NB4 (cell line): ENCODE data around the gene TAF11L8.
"Not testable (repeated sequence)": the region's sequence is repeated elsewhere in the genome, so short reads cannot be mapped to it uniquely, and the experiment has no call there.

Source experiments
- DNase-seq: peaks from one replicate; pipeline ENCODE4 v3.0.0; 2010; ENCODE audit warnings: low read depth
- H3K4me3 ChIP-seq: one replicate; pipeline ENCODE4 v1.5.1; 2011; ENCODE audit warnings: mild to moderate bottlenecking, low read depth, low read length, moderate library complexity
- MYC ChIP-seq: IDR thresholded peaks from 2 replicates; pipeline ENCODE4 v1.6.1; 2011; ENCODE audit warnings: low read depth, low read length
- POLR2A ChIP-seq: IDR thresholded peaks from 2 replicates; pipeline ENCODE4 v1.6.1; 2011; ENCODE audit warnings: mild to moderate bottlenecking; ENCODE audit not compliant: insufficient read length; ENCODE audit errors: extremely low read depth
- TF ChIP-seq, protein P1 (sequence below): IDR thresholded peaks from 2 replicates; pipeline ENCODE4 v1.6.1; 2011; ENCODE audit warnings: low read depth, low read length
- TF ChIP-seq, protein P2 (sequence below): IDR thresholded peaks from one replicate; pipeline ENCODE4 v1.5.1; 2012; ENCODE audit warnings: low read depth, low read length

The TAF11L8 gene

DNA sequence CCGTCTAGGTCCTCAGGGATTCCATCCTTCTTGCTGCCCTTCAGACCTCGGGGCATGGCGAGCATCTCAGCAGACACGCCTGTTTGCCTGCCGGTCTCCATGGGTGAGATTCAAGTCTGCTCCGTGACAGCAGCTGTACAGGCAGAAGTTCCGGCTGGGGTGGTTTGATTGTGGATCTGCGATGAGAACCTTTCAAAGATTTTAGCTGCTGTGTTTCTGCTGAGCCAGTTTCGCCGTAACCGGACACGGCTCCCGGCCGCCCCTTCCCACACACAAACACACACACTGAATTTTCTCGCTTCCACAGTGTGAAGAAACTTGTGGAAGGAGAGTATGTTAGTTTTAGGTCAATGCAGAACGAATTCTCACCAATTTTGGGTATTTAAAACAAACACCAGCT, at the start of gene TAF11L8:
TSS of gene TAF11L8 (minus strand) at position 101 of the 400 bp plus-strand sequence.
- not testable (repeated sequence) for DNase-seq, H3K4me3 ChIP-seq

- DNase-seq: no peak
- no peak within 1 kb of the TSS for H3K4me3 ChIP-seq
- TF ChIP-seq, protein P1, sequence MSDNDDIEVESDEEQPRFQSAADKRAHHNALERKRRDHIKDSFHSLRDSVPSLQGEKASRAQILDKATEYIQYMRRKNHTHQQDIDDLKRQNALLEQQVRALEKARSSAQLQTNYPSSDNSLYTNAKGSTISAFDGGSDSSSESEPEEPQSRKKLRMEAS: no peak
- TF ChIP-seq, protein P2, sequence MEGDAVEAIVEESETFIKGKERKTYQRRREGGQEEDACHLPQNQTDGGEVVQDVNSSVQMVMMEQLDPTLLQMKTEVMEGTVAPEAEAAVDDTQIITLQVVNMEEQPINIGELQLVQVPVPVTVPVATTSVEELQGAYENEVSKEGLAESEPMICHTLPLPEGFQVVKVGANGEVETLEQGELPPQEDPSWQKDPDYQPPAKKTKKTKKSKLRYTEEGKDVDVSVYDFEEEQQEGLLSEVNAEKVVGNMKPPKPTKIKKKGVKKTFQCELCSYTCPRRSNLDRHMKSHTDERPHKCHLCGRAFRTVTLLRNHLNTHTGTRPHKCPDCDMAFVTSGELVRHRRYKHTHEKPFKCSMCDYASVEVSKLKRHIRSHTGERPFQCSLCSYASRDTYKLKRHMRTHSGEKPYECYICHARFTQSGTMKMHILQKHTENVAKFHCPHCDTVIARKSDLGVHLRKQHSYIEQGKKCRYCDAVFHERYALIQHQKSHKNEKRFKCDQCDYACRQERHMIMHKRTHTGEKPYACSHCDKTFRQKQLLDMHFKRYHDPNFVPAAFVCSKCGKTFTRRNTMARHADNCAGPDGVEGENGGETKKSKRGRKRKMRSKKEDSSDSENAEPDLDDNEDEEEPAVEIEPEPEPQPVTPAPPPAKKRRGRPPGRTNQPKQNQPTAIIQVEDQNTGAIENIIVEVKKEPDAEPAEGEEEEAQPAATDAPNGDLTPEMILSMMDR: no peak
- TF ChIP-seq MYC (no peak), POLR2A (no peak)
These were observed 43.4 kb upstream of the TAF11L8 start, which contains the start of gene TAF11L14 for GRCh38 chr5:17634160-17634559. TAF11L14 (plus strand) TSS chr5:17634460.

DNA sequence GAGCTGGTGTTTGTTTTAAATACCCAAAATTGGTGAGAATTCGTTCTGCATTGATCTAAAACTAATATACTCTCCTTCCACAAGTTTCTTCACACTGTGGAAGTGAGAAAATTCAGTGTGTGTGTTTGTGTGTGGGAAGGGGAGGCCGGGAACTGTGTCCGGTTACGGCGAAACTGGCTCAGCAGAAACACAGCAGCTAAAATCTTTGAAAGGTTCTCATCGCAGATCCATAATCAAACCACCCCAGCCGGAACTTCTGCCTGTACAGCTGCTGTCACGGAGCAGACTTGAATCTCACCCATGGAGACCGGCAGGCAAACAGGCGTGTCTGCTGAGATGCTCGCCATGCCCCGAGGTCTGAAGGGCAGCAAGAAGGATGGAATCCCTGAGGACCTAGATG, 41.0 kb upstream of the TAF11L8 start, which contains the start of gene TAF11L13:
TSS of gene TAF11L13 (plus strand) at position 301 of the 400 bp plus-strand sequence.
- not testable (repeated sequence) for H3K4me3 ChIP-seq, DNase-seq

- TF ChIP-seq, protein P2: no peak
- TF ChIP-seq POLR2A (no peak), MYC (no peak)
- TF ChIP-seq, protein P1: no peak
- no peak overlapping the region for H3K4me3 ChIP-seq
- no peak for DNase-seq
These were observed 34.9 kb upstream of the TAF11L8 start for GRCh38 chr5:17625686-17626085.

DNA sequence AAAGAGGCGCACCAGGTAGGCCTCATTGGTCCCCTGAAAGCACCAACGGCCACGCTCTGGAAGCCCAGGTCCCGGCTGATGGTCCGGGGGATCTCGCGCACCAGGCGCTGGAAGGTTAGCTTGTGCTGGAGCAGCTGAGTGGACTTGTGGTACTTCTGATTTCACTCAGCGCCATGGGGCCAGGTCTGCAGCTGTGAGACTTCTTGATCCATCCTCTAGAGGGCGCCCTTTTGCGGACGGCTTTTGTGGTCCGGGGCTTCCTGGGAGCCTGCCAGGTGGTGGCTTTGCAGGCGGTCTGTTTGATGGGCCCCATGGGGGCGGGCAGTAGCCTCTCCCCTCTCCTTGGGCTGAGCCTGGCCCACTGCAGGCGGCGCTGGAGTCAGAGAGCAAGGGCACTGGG, 29.9 kb upstream of the TAF11L8 start:
- TF ChIP-seq, protein P2: peak; percentile 41
- no peak for TF ChIP-seq POLR2A
- H3K4me3 ChIP-seq: no peak overlapping the region
- DNase-seq: peak; percentile 13

GRCh38 chr5:17619354-17619753, 28.6 kb upstream of the TAF11L8 start:
- no peak for DNase-seq
- H3K4me3 ChIP-seq: no peak overlapping the region
- no peak for TF ChIP-seq MYC
- TF ChIP-seq, protein P1: no peak
- no peak for TF ChIP-seq POLR2A
- TF ChIP-seq, protein P2: no peak

DNA sequence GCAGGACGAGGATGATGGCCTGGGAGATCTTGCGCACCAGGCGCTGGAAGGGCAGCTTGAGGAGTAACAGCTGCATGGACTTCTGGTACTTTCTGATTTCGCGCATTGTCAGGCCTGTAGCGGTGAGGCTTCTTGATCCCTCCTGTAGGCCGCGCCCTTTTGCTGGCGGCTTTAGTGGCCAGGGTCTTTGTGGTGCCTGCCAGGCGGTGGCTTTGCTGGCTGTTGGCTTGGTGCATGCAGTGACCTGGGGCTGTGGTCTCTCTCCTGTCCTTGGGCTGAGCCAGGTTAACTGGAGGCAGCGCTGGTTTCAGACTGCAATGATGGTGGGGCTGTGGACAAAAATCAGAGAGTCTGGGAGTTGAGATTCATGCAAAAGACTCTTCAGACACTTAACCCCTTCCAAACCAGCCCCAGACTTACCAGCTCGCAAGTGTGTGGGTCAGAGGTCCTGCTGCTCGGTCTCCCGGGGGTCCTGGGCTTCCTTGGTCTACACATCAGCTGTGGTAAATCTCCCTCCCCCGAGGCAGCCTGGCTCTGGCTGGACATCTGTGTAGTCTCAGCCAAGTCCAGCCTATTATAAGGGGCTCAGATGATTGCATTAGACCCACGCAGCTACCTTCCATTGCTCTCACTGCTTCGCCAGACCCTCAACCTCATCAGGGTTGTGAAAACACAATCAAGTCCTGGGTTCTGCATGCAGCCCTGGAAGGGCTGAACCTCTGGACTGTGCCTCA, 24.3 kb upstream of the TAF11L8 start:
- H3K4me3 ChIP-seq: no peak overlapping the region
- TF ChIP-seq, protein P2: no peak
- TF ChIP-seq MYC: no peak
- no peak for TF ChIP-seq POLR2A
- TF ChIP-seq, protein P1: no peak
- DNase-seq: no peak

GRCh38 chr5:17610092-17610491, 19.3 kb upstream of the TAF11L8 start, which contains the start of gene TAF11L12:
TAF11L12 (plus strand) TSS chr5:17610392.
- not testable (repeated sequence) for H3K4me3 ChIP-seq, DNase-seq

GRCh38 chr5:17607461-17607860, 16.7 kb upstream of the TAF11L8 start:
- H3K4me3 ChIP-seq, DNase-seq: not testable (repeated sequence)
